SK-N-DZ (cell line): Measurements from ENCODE around the gene SH3RF3.

Experiments
- DNase-seq: peaks from one replicate; pipeline ENCODE4 v3.0.0-alpha.2; 2015; ENCODE audit warnings: low spot score

SH3RF3 gene

DNA sequence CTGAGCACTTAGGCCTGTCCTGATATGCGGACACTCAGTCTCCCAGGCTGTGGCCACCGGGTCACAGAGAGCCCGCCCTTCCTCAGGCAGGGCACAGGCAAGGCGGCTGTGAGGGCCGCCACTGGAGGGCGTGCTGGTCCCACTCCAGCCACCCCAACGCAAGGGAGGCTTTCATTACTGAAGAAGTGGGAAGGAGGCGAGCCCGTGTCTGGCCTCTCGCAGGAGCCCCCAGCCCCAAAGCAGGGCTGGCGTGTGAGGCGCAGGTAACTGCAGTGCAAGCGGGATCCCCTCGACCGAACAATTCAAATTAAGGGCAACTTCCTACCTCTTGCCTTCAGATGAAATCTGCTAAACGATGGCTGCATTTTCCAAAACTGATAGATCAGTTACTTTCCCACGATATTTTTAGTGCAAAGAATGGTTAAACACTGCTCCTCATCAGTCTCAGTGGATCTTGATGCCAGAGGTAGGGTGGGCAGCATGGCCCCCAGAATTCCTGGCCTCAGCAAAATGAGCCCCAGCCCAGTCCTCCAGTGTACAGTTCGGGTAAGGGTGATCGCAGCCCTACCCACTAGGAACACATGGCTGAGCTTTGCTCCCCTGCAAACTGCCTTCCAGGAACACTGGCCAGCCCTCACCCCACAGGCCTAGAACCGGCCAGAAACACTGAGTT, 387.6 kb downstream of the SH3RF3 start:
- DNase-seq = peak; percentile 18

DNA sequence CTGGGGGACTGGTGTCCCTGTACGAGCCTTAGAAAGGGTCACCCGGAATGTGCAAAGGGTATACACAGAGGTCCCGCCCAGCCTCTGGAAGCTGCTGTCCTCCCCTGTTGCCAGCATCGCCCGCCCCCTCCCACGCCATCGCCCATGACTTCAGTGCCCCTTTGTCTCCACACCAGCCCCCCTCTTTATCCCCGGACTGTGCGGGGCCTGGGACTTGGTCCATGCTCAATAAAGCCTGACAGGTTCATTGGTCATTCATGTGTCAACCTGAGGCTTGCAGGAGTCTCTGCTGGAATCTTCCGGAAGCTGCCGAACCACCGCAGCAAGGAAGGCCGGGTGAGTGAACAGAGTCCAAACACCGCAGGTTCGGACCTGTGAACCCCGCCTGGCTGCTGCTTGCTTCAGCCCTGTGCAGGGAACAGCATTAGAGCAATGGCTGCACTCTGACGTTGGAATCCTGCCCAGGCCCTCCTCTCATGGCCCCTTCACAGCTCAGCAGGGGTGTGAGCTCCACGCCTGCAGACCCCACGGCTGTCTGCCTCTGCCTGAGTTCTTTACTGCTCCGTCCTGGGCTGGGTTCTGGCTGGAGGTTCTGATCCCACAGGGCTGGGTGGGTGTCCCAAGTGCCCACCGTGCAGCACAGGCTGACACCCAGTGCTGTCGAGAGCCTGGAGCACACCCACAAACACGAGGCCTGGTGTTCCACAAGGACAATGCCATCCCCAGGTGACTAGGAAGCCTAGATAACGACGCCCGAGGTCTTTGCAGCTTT, 388.3 kb downstream of the SH3RF3 start:
- DNase-seq = no peak

DNA sequence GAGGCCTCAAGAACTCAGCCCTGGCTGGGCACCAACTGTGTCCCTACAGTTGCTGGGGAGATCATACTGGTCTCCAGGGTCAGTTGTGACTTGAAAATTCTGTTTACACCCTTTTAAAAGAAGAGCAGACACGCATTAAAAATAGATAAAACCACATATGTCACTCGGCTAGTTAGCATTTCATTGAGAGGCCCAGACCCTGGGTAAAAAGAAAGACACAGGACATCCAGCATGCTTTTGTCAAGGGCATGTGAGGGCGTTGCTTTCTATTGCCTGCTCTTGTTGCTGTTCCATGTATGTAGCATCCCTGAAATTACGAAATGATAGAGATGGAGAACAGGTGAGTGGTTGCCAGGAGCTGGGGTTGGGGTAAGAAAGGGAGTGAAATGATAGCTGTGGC, 390.5 kb downstream of the SH3RF3 start:
- DNase-seq = no peak

DNA sequence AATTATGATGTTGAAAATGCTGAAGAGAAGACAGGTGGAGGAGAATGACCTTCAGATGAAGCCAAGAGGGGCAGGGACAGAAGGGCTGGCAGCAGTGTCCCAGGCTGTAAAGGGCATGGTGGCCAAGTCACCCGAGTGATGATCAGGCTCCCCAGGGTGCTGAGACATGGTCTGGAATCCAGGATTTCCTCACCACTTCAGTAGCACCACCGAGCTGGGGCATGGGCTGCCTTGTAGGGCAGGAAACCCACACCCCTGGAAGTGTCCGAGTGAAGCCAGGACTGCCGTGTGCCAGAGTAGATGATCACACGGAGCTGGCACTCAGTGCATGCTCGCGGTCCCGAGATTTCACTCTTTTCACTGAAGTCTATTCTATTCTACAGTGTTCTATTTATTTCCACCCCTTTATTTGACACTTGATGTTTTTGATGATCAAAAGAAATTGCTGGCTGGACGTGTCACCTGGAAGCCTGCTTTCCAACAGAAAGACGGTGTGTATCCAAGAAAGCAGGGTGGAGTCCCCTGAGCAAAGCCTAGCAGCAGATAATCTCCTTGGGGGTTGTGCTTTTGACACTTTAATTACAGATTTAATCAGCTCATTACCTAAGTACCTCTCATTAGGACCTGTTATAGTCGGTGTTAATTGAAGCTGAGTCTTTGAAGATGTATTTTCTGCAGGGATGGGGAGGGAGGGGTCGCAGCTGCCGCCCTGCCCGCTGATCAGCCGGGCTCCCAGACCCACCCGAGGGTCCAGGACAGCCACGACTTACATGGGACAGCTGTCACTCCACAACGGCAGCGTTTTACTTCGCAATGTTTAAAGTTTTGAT, 392.4 kb downstream of the SH3RF3 start:
- DNase-seq = no peak

DNA sequence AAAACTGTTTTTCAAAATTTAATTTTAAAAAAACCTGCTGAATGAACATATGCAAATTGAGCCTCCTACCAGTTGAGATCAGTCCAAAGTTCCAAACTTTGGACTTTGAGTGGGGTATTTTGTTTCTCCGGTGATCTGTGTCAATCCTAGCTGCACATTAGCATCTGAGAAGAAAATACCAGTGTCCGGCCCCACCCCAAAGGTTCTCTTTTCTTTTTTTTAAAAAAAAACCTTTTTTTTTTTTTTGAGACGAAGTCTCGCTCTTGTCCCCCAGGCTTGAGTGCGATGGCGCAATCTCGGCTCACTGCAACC, 393.0 kb downstream of the SH3RF3 start:
- no peak for DNase-seq

DNA sequence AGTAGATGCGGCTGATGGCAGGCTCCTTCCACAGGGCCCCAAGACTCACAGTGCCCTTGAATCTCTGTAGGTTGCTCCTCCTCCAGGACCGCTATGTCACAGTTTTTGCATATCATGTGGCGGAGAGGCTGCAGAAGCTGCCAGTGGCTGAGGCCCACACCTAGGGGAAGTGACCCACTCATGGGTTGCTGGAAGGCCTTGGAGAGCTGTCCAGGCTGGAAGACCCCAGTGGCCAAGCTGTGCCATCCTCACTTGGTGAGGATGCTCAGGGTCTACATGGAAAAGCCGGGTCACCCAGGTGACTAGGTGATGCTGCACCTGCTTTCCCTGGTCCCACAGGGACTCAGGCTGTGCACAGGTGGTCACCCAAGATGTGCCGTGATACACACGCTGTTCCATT, 394.1 kb downstream of the SH3RF3 start:
- DNase-seq = no peak

DNA sequence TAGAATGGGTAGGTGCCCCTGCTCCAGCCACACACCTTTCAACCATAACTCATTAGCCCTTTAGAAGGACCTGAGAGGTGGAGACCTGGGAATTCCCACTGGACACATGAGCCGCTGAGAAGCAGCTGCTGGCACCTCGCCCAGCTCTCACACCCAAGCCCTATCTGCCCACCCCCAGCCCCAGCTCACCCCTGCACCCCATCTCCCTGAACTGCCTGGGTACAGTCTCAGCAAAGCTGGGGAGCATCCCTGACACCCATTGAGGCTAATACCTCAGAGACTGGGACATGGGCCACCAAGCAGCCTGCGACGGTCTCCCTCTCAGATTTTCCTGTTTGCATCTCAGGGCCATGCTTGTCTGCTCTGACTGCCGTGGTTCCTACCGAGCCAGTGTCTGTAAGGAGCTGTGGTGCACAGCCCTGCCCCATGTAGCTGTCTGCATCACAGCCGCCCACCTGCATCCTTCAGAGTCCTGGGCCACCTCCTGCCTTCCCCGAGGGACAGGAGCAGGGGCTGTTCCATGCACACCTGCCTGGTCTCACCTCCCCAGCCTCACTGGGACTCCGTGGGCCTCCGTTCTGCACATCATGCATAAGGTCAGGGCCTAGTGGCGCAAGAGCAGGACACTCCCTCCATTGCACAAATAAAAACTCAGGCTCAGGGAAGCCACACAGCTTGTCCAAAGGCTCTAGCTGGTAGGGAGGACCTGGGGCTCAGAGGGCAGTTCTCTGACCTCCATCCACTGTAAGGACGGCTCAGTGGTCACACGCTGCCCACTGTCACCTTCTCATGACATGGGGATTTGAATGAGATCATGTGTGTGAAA, 394.7 kb downstream of the SH3RF3 start:
- DNase-seq = no peak

DNA sequence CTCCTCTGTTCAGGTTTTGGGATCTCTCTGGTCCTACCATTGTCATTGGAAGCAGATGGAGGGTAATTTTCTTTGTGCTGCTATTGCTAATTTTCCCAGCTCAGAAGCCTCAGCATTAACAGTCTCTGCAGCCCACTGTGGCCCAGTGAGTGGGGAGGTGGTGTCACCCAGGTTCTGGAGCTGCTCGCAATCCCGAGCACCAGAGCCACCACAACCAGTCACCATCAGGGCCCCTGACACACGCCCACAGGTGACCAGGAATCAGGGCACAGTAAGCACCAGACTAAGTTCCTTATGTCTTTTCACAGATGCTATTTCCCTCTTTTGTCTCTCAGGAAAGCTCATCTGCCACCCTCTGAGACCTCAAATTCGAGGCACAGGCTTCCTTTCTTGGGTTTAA, 396.8 kb downstream of the SH3RF3 start:
- no peak for DNase-seq

DNA sequence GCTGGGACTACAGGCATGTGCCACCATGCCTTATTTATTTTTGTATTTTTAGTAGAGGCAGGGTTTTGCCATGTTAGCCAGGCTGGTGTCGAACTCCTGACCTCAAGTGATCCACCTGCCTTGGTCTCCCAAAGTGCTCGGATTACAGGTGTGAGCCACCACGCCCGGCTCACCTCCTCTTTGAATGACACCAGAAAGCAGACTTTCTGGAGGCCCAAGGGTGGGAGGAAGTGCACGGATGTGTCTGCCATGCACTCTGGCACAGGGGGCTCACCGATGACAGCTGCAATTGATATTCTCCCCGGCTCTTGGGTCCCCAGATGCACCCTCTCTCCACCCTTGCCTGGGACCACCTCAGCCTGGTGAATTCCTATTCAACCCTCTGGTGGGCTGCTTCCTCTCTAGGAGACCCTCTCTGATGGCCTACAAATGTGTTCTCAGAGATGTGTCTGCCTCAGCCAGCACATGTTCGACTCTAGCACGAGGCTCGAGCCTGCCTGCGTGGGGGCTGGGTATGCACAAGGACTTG, 397.5 kb downstream of the SH3RF3 start:
- no peak for DNase-seq

DNA sequence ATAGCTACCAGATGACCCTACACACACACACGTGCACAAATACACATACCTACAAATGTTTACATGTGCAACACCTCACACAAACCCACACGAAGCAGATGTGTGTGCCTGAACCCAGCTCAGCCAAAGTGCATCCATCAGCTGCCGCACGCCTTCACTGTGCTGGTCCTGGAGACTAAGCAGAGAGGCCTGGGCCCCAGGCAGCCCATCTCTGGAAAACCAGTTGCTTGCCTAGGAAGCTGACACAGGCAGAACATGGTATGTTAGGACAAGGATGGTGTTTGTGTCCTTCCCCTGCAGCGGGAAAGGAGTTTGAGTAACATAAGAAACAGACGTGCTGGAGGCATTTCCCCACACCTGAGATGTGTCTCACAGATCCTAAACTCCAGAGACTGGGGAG, 398.1 kb downstream of the SH3RF3 start:
- no peak for DNase-seq

DNA sequence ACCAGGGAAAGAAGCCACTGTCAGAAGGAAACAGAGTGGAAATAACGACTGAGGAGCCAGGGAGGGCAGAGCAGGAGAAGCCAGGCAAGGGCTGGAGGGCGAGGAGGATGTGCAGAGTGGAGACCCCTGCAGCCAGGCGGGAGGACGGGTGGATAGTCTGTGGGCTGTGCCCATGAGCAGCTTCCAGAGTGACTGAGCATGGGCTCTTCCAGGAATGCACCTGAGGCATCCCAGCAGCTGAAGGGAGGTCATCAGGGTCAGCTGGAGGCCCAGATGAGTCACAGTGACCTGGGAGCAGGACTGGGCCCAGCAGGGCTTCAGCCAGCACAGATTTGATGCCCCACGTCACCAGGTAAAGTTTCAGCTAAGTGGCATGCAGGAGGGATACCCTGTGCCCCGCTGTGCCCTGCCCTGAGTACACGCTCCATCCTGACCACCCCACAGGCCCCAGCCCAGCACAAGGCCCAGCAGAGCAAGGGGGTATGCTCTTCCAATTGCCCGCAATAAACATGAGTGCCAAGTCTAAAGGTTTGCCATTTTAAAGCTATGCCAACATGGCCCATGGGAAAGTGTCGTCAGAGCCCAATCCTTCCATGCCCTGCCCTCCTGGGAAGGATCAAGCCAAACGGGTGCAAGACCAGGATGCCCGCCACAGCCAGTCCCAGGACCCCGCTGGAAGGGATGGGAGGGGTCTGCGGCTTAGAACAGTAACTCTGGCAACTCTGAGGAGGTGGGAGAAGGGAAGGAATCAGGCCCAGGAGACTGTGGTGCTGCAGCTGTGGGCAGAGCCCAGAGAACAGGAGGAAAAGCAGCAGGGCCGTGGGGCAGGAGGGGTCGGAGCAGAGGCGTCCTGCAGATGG, 399.1 kb downstream of the SH3RF3 start:
- no peak for DNase-seq

DNA sequence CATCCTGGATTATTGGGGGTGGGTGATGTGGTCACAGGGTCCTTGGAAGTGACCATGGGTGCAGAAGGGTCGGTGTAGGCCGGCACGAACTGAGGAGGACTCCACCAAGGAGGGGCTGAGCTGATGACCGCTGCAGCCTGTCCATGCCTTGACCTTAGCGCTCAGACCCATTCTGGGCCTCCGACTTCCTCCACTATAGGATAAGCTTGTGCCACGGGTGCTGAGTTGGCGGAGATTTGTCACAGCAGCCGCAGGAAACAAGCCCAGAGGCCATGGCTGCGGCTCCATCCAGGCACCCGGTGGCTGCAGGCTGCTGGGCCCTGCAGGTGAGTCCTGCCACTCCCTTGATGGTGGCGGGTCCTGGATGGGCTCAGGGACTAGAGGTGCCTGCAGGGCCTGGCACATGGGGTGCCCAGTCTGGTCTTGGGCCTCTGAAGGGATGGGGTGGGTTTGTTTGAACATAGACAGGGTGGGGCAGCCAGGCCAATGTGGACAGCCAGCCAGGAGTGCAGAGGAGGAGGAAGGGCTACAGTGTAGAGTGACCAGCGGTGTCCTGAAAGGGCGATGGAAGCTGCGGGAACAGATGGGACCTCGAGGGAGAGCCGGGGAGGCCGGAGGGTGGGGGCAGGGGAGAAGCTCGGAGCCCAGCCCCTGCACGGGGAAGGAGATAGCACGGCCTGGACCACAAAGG, 400.0 kb downstream of the SH3RF3 start:
- DNase-seq = no peak

DNA sequence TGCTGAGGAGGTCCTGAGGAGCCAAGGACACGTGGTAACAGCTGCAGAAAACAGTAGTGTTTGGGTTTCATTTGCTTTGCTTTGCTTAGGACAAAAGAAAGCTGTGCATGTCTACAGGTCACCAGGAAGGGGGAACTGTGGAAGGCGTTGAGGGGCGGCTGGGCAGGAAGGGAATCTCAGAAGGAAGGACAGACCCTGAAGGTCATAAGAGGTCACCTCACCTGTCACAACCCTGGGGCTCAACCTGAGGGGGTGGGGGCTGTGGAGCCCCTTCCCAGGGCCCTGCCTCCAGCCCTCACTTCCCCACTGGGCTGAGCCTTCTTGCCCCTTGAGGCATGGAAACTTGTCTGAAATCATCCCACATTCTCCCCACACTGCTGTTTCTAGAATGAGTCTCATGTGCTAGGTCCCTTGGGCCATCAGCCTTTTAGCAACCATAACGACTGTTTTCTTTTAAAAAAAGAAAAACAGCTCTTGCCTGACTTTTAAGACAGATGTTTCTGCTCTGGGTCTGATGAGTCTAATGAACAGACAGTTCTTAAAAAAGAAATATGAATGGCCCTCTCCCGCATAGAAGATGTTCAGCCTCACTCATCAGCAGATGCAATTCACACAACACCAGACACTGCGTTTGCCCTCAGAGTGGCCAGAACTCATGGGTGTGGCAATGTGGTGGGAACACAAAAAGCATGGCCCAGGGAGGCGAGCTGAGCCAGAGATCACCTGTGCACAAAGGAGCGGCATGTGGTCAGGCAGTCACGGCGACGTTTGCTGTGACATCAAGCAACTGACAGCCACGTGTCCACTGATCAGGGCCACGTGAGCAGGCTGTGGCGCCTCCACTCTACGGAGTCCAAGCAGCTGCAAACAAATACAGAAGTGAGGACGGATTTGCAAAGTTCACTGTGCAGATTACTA, 400.8 kb downstream of the SH3RF3 start:
- DNase-seq = no peak

DNA sequence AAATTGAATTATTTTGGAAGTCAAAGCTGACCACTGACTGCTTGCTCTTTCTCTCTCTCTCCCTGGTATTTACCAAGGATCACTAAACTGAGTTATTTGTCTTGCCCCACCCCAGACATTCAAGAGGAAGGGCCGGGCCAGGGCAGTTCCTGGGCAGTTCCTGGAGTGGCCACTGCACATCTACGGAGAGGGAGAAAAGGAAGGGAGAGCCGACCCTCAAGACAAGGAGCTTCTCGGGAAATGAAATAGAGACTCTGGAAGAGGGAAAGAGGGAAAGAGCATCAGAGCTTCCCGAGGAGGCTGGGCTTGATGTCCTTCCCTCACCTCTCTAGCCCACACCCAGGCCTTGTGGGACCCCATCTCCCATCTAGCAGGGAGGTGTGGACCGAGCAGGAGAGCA, 401.7 kb downstream of the SH3RF3 start:
- no peak for DNase-seq

DNA sequence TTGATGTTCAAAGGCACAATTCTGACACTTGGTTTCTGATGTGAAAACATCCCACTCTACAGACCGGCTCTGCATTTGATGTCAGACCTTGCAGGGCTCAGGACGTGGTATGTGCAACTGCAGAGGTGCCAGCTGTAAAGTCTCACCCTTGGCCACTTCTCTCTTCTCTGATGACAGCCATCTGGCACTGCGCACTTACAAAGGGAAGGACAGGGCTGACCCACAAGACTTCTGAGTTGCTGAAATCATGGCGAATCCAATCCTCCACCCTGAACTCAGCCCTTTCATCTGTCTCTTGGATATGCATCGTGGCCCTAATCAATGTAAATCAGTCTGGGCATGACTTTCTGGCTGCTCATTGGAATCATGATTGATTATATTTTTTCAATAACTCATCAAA, 402.2 kb downstream of the SH3RF3 start:
- no peak for DNase-seq

DNA sequence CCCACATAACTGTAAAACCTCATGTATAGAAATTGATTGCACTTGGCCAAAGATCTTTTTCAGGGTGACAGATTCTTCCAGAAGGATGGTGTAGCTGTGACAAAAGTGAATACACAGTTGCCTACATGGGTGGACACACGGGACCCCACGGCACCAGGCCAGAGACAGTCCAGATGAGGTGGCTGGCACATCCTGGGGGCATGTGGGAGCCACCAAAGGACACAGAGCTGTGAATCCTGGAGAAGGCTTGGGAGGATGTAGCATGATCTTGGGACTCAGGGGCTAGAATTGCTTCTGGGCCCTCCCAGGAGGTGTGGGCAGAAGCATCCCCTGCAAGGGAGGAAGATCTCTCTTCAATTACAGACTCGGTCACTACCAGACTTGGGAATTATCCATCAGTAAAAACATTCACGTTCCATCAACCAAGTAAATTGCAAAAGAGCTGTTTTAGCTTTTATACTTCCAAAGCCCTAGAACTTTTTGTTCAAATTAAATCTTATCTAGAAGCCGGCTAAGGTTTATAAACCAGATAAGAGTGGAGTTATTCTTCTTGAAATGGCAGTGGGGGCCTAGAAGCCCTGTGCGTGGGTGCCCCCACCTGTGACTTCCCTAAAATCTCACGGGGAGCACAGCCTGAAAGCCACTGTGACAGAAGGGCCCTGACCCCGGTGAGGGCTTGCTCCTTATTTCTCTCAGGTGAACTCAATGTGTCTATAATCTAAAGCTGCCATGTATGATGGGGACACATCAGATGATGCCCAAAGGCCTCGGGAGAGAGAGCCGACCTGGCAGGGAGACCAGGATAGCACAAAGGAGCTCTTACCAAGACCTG, 403.1 kb downstream of the SH3RF3 start:
- DNase-seq = no peak

DNA sequence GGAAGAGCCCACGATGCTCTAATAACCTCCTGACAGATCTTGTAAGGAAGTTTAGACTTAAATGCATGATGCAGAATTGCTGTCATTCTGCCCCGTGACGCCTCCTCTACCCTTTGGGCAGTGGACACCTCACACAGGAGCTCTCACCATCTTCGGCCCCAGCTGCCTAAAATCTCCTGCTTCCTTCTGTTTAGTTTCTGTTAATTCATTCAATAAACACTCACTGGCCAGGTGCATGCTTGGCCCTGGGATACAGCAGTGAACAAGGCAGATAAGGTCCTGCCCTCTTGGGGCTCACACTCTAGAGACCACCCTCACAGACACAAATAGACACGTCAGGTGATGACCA, 403.7 kb downstream of the SH3RF3 start:
- no peak for DNase-seq

DNA sequence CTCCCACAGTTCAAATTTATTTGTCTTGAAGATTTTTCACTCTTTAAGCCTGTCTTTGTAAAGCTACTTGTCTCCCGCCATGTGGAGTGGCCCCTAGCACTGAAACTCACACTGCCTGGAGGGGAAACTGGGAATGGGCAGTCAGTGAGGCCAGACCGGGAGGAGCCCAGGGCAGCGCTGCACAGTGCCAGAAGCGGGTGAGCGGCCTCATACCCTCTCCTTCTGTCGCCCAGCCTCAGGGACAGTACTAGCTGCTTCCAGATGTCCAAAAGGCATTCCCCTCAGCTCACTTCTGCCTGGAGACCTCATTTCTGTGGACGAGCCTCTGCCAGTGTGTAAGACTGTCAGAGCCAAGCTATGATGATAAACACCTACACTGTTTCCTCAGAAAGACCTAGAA, 404.8 kb downstream of the SH3RF3 start:
- no peak for DNase-seq
